ENCODE results near the gene SPOCK1.
"Not testable (repeated sequence)": the region's sequence is repeated elsewhere in the genome, so short reads cannot be mapped to it uniquely, and the experiment has no call there.

SPOCK1 gene

DNA sequence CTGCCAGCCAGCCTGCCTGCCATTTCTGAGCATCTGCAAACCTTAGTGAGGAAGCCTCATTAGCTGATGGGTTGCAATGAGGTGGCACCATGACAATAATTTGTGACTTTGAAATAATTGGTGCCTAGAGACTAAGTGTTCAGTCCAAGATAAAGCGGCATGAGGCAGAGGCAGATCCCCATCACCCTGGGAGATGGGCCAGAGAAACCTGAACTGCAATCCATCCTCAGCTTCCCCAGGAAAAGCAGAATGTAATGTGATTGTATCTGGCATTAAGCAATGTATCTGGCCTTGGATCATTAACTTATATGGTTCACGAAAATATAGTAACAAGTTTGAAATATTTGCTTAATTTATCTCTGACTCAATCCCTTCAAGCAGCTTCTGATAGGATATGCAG lies 101.0 kb downstream of the SPOCK1 start:
- DNase-seq (ENCODE audit: extremely low read depth, insufficient read length), result no peak
- no peaks in the 10 kb centered on the region for H3K27me3 ChIP-seq (replicated peaks; ENCODE audit: control insufficient read depth, insufficient read depth, low read length)
- TF ChIP-seq, protein P1, sequence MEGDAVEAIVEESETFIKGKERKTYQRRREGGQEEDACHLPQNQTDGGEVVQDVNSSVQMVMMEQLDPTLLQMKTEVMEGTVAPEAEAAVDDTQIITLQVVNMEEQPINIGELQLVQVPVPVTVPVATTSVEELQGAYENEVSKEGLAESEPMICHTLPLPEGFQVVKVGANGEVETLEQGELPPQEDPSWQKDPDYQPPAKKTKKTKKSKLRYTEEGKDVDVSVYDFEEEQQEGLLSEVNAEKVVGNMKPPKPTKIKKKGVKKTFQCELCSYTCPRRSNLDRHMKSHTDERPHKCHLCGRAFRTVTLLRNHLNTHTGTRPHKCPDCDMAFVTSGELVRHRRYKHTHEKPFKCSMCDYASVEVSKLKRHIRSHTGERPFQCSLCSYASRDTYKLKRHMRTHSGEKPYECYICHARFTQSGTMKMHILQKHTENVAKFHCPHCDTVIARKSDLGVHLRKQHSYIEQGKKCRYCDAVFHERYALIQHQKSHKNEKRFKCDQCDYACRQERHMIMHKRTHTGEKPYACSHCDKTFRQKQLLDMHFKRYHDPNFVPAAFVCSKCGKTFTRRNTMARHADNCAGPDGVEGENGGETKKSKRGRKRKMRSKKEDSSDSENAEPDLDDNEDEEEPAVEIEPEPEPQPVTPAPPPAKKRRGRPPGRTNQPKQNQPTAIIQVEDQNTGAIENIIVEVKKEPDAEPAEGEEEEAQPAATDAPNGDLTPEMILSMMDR (IDR thresholded peaks at IDR 0.05; ENCODE audit: insufficient read depth, low read length, poor library complexity, severe bottlenecking), result no peak
- H3K36me3 ChIP-seq (ENCODE audit: control insufficient read depth, insufficient read depth, low read length), result no peaks in the 10 kb centered on the region
- H3K4me3 ChIP-seq (replicated peaks; ENCODE audit: low read depth, low read length), result no peak overlapping the region

DNA sequence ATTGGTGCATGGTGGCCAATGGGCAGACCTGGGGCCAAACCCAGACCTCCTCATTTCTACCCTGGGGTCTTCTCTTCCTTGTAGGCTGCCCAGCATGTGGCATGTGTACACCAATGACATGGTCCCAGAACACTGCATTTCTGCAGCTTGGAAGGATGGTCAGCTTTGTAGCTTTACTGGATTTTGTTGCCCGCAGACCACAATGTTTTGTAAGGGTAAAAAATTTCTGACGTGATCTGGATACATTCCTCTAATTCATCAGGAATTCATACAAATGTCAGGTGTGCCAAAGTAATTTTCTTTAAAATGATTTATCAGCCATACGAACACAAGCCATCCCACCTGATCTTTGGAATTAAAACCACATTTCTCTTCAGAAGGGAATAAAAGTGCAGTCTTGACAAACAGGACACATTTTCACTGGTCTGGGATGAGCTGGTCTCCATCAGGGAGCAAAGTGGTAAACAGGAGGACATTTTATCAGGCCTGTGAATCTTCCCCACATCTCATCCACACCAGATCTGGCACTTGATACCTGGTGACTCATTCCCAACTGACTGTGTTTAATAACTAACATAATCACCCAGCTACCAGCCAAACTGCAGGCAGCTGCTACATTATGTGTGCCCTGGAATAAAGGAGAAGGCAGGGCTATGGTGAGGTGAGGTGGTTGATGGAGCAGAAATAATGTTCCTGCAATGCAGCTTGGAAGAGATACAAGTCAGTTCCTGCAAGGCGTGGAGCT lies 103.9 kb downstream of the SPOCK1 start:
- H3K27me3 ChIP-seq (replicated peaks; ENCODE audit: control insufficient read depth, insufficient read depth, low read length), result no peaks in the 10 kb centered on the region
- H3K36me3 ChIP-seq (ENCODE audit: control insufficient read depth, insufficient read depth, low read length), result no peaks in the 10 kb centered on the region
- TF ChIP-seq, protein P1 (IDR thresholded peaks at IDR 0.05; ENCODE audit: insufficient read depth, low read length, poor library complexity, severe bottlenecking), result no peak
- DNase-seq (ENCODE audit: extremely low read depth, insufficient read length), result no peak
- no peak overlapping the region for H3K4me3 ChIP-seq (replicated peaks; ENCODE audit: low read depth, low read length)

DNA sequence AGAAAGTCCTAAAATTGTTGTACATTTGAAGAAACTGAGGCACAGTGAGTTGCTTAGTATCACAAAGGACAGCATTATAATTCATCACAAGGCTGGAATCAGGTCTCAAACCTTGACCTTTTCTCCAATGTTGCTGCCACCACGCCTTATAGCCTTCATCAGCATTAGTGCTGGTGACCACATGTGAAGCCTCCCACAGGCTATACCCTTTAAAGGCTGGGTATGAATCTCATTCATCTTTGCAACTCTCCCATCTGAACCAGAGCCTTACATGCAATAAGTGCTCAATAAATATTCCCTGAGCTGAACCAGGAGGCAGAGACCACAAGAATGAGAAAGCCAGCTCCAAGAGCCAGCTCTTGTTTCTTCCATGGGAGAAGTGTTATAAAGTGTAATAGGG lies 104.7 kb downstream of the SPOCK1 start:
- TF ChIP-seq, protein P1 (IDR thresholded peaks at IDR 0.05; ENCODE audit: insufficient read depth, low read length, poor library complexity, severe bottlenecking), result no peak
- no peak for DNase-seq (ENCODE audit: extremely low read depth, insufficient read length)
- Histone ChIP-seq H3K27me3 (replicated peaks; ENCODE audit: control insufficient read depth, insufficient read depth, low read length) (no peaks in the 10 kb centered on the region), H3K36me3 (ENCODE audit: control insufficient read depth, insufficient read depth, low read length) (no peaks in the 10 kb centered on the region), H3K4me3 (replicated peaks; ENCODE audit: low read depth, low read length) (no peak overlapping the region)

DNA sequence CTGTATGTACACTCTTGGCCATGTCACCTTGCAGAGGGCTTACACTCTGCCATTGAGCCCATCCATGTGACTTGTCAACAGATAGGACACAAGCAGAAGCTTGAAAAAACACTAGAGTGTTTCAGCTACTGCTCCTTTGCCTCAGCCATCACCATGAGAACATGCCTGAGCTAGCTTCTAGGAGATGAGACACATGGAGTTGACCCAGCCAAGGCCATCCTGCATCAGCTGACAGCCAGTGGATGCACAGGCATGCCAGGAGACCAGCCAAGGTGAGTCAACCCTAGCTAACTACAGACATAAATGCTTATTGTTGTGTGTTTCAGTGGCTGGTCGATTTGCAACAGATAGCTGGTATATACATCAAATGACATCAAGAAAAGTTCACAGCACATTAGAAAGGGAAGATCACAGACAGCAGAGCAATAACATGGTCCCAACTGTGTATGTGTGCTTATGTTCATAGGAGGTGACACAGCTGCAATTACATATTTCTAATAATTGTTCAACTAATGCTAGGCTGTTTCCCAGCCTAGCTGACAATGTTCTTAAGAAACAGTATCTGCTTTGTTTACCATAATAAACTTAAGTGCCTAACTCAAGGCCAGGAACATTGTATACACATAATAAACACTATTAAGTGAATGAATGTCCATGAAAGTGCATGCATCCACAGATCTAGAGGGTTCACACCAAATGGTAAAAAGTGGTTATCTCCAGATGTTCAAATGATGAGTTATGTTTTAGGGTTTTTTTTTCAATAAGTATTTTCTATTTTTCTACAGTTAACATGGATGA lies 105.7 kb downstream of the SPOCK1 start:
- TF ChIP-seq, protein P1 (IDR thresholded peaks at IDR 0.05; ENCODE audit: insufficient read depth, low read length, poor library complexity, severe bottlenecking), result no peak
- H3K4me3 ChIP-seq (replicated peaks; ENCODE audit: low read depth, low read length), result no peak overlapping the region
- DNase-seq (ENCODE audit: extremely low read depth, insufficient read length), result no peak
- no peaks in the 10 kb centered on the region for H3K36me3 ChIP-seq (ENCODE audit: control insufficient read depth, insufficient read depth, low read length)
- no peaks in the 10 kb centered on the region for H3K27me3 ChIP-seq (replicated peaks; ENCODE audit: control insufficient read depth, insufficient read depth, low read length)

DNA sequence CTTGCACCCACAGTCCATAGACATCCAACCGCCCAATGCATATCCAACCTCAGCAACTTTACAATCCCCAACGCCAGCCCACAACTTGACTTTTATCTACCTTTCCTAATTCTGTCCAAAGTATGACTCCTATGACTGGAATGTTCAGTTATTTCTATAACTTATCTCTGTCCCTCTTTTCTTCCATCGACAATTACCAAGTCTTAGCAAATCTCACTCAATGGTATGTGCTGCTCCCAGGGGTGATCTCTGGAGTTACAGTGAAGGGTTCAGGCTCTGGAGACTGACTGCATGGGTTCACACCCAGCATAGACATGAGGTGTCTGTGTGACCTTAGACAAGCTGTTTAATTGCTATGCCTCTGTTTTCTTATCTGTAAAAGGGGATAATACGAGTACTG lies 106.9 kb downstream of the SPOCK1 start:
- Histone ChIP-seq H3K27me3 (replicated peaks; ENCODE audit: control insufficient read depth, insufficient read depth, low read length) (no peaks in the 10 kb centered on the region), H3K4me3 (replicated peaks; ENCODE audit: low read depth, low read length) (no peak overlapping the region), H3K36me3 (ENCODE audit: control insufficient read depth, insufficient read depth, low read length) (no peaks in the 10 kb centered on the region)
- TF ChIP-seq, protein P1 (IDR thresholded peaks at IDR 0.05; ENCODE audit: insufficient read depth, low read length, poor library complexity, severe bottlenecking), result no peak
- no peak for DNase-seq (ENCODE audit: extremely low read depth, insufficient read length)

DNA sequence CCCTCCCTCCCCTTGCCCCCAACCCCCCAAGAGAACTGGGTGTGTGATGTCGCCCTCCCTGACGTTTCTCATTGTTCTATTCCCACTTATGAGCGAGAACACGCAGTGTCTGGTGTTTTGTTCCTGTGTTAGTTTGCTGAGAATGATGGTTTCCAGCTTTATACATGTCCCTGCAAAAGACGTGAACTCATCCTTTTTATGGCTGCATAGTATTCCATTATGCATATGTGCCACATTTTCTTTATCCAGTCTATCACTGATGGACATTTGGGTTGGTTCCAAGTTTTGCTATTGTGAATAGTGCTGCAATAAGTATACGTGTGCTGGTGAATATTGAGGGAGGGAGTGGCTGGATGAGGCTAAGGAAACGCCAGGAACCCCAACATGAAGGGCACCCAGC lies 108.1 kb downstream of the SPOCK1 start:
- not testable (repeated sequence) for DNase-seq (ENCODE audit: extremely low read depth, insufficient read length); H3K4me3 ChIP-seq (replicated peaks; ENCODE audit: low read depth, low read length); H3K36me3 ChIP-seq (ENCODE audit: control insufficient read depth, insufficient read depth, low read length); H3K27me3 ChIP-seq (replicated peaks; ENCODE audit: control insufficient read depth, insufficient read depth, low read length)
